Mucosa of descending colon (tissue), 3 donors: ENCODE data around the gene OR9G1. TPM values are rescaled to one million over a fixed set of nuclear protein-coding genes. Genes with fewer than 3 reads are reported as not detected.
"Not testable (repeated sequence)": the region's sequence is repeated elsewhere in the genome, so short reads cannot be mapped to it uniquely, and the experiment has no call there.

Source experiments
- ATAC-seq: fragments of 200-7000 bp; cut with Tn5 transposase; one replicate; pipeline ENCODE4 v1.9.1; 2020; ENCODE audit warnings: mild to moderate bottlenecking, moderate library complexity
- DNase-seq, 3 donors: peaks; one replicate each; pipeline ENCODE4 v3.0.0-alpha.2; 2020
- H3K36me3 ChIP-seq: fragments of 200-600 bp; one replicate; pipeline ENCODE4 v1.8.0; 2021; ENCODE audit warnings: low read depth, mild to moderate bottlenecking
- H3K4me1 ChIP-seq: fragments of 200-600 bp; one replicate; pipeline ENCODE4 v1.8.0; 2021; ENCODE audit warnings: low read depth, mild to moderate bottlenecking
- H3K4me3 ChIP-seq: fragments of 200-600 bp; one replicate; pipeline ENCODE4 v1.8.0; 2021; ENCODE audit warnings: mild to moderate bottlenecking
- H3K9me3 ChIP-seq: fragments of 200-600 bp; one replicate; pipeline ENCODE4 v1.8.0; 2021; ENCODE audit warnings: mild to moderate bottlenecking
- CTCF ChIP-seq: fragments of 200-600 bp; IDR thresholded peaks from one replicate; pipeline ENCODE4 v1.8.0; 2022; ENCODE audit warnings: antibody characterized with exemption, mild to moderate bottlenecking
- intact Hi-C, 2 donors: fragments of 100-400 bp; cut with DNase I in 1 of 2; cut with micrococcal nuclease in 1 of 2; formaldehyde crosslinking; loops; one replicate each; pipeline versions ENCODE4 v1.11.0 to v1.11.1; 2022; cut with DNase I, micrococcal nuclease
- long read RNA-seq, 2 donors: library from polyadenylated mRNA; unstranded; transcript quantifications; one replicate each; pipeline ENCODE4 v2.0.0, GENCODE V29; 2019 to 2021
- total RNA-seq, 3 donors: library from RNA; stranded (reverse); fragmentation: NEBNext Ultra II Directional in 2 of 3; extraction: Animal tissue kit (Norgen Biotek cat#: 25700) in 2 of 3; gene quantifications; one replicate each; pipeline versions ENCODE4 v1.2.1 to v1.2.4, GENCODE V29; 2021 to 2023
- donor health status: DM: no; HTN: no; CAD: no; lungs with moderate emphysema.
- donor health status: DM: no; HTN: no; CAD: no.
- donor health status: DM: no; HTN: yes; CAD: no.

The OR9G1 gene
- not detected for total RNA-seq
- long read RNA-seq, donor 1, result 0 reads
- long read RNA-seq, donor 2, result 0 reads

GRCh38 chr11:56698795-56699194, at the start of gene OR9G1:
Gene OR9G1, plus strand, starts transcription at chr11:56699095. Its CDS starts 1,293 bp downstream, at chr11:56700388.
- no peak for ATAC-seq
- Histone ChIP-seq H3K36me3 (no peaks in the 10 kb centered on the region), H3K4me1 (no peaks in the 10 kb centered on the region), H3K9me3 (no peaks in the 10 kb centered on the region), H3K4me3 (no peak within 1 kb of the TSS)
- no peak for TF ChIP-seq CTCF
- intact Hi-C loops, result no loop called here
- no peak for DNase-seq

GRCh38 chr11:56659755-56660154, 39.1 kb upstream of the OR9G1 start:
- intact Hi-C loops, result no loop called here
- DNase-seq, result no peak
- H3K36me3 ChIP-seq, result no peaks in the 10 kb centered on the region
- no peak overlapping the region for H3K4me3 ChIP-seq
- no peak for ATAC-seq
- H3K4me1 ChIP-seq, result no peaks in the 10 kb centered on the region
- TF ChIP-seq CTCF, result no peak
- no peaks in the 10 kb centered on the region for H3K9me3 ChIP-seq

- no peaks in the 10 kb centered on the region for H3K4me1 ChIP-seq
- H3K4me3 ChIP-seq, result no peak within 1 kb of the TSS
- intact Hi-C loops, result no loop called here
- TF ChIP-seq CTCF, result no peak
- ATAC-seq (no peak), DNase-seq (no peak)
- H3K36me3 ChIP-seq, result no peaks in the 10 kb centered on the region
- no peaks in the 10 kb centered on the region for H3K9me3 ChIP-seq
Observed at GRCh38 chr11:56663386-56663785, 35.5 kb upstream of the OR9G1 start, which contains the start of gene OR5AR1. Gene OR5AR1, plus strand, starts transcription at chr11:56663686. Its CDS starts 0 bp downstream, at chr11:56663686.

GRCh38 chr11:56670984-56671383, 27.9 kb upstream of the OR9G1 start:
- TF ChIP-seq CTCF, result no peak
- Histone ChIP-seq H3K36me3 (no peaks in the 10 kb centered on the region), H3K4me3 (no peak overlapping the region), H3K9me3 (no peaks in the 10 kb centered on the region), H3K4me1 (no peaks in the 10 kb centered on the region)
- ATAC-seq (no peak), DNase-seq (no peak)
- intact Hi-C loops, result no loop called here

- ATAC-seq (no peak), DNase-seq (no peak)
- no peak for TF ChIP-seq CTCF
- intact Hi-C loops, result no loop called here
- Histone ChIP-seq H3K4me3 (no peak overlapping the region), H3K9me3 (no peaks in the 10 kb centered on the region), H3K4me1 (no peaks in the 10 kb centered on the region), H3K36me3 (no peaks in the 10 kb centered on the region)
Observed at GRCh38 chr11:56688554-56689100, 10.3 kb upstream of the OR9G1 start.

GRCh38 chr11:56691179-56691578, 7.7 kb upstream of the OR9G1 start:
- H3K4me1 ChIP-seq, intact Hi-C loops, H3K36me3 ChIP-seq, DNase-seq, H3K9me3 ChIP-seq, ATAC-seq, H3K4me3 ChIP-seq: not testable (repeated sequence)
